GM12865 (cell line): ENCODE results near the gene DNM1.

ENCODE experiments used
- DNase-seq: peaks from one replicate; pipeline ENCODE4 v3.0.0; 2010; ENCODE audit warnings: low read depth
- H3K4me3 ChIP-seq: 2 replicates; pipeline ENCODE4 v1.5.1; 2011; ENCODE audit warnings: mild to moderate bottlenecking, low read depth, low read length, control low read depth
- TF ChIP-seq, protein P1 (sequence below): IDR thresholded peaks from 2 replicates; pipeline ENCODE4 v1.5.1; 2011; ENCODE audit warnings: low read length, control low read depth, low read depth, inconsistent platforms; ENCODE audit not compliant: insufficient read depth; ENCODE audit errors: missing control alignments

Gene DNM1

DNA sequence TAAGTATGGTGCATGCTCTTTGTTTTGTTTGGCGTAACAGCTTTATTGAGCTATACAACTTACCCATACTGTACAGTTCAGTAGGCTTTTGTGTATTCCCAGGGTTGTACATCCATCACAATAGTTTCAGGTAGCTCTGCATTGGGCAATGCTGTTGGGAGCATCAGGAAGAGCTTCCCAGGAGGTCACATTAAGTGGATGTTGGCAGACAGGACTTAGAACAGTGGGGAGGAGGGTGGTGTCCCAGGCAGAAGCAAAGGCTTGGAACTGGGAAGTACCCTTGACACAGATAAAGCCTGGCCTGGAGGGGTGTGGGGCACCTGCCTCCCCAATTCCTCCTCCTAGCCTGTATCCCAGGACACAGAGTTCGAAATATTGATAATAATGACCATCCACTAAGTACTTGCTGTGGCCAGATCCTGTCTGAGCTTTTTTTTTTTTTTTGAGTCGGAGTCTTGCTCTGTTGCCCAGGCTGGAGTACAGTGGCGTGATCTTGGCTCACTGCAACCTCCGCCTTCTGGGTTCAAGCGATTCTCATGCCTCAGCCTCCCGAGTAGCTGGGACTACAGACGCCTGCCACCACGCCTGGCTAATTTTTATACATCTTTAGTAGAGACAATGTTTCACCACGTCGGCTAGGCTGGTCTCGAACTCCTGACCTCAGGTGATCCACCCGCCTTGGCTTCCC, 41.8 kb upstream of the DNM1 start:
- peak overlapping the region; percentile 100 for H3K4me3 ChIP-seq
- DNase-seq: no peak
- TF ChIP-seq, protein P1, sequence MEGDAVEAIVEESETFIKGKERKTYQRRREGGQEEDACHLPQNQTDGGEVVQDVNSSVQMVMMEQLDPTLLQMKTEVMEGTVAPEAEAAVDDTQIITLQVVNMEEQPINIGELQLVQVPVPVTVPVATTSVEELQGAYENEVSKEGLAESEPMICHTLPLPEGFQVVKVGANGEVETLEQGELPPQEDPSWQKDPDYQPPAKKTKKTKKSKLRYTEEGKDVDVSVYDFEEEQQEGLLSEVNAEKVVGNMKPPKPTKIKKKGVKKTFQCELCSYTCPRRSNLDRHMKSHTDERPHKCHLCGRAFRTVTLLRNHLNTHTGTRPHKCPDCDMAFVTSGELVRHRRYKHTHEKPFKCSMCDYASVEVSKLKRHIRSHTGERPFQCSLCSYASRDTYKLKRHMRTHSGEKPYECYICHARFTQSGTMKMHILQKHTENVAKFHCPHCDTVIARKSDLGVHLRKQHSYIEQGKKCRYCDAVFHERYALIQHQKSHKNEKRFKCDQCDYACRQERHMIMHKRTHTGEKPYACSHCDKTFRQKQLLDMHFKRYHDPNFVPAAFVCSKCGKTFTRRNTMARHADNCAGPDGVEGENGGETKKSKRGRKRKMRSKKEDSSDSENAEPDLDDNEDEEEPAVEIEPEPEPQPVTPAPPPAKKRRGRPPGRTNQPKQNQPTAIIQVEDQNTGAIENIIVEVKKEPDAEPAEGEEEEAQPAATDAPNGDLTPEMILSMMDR: no peak

DNA sequence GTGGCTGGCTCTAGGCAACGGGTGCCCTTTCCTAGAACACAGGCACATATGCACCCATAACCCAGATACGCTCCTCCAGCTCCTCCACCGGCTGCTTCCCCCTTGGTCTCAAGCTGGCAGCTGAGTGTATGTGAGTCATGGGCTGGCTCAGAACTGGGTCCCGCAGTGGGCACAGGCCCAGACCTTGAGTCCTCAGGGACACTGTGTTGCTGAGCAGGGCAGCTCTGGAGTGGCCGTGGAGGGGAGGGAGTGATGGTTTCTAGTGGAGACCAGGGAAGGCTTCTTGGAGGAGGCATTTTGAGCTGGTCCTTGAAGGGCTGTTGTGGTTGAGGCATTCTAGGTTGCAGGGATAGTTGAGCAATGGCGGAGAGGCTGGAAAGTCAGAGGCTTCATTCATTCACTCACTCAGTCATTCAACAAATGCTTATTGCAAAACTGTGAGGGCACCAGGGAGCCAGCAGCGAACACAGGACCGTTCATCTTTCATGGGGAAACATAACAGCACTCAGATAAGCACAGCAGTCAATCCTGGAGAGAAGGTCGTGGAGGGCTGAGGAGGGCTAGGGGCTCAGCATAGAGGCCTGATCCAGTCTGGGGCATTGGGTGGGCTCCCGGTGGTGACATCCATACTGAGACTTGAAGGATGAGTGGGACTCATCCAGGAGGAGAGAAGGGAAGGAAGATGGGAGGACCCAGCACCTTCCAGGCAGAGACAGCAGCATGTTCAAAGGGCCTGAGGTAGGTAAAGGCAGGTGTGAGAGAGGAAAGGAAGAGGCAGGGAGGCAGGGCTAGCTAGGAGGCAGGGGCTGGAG, 40.8 kb upstream of the DNM1 start:
- H3K4me3 ChIP-seq: no peak overlapping the region
- DNase-seq: no peak
- TF ChIP-seq, protein P1: no peak

DNA sequence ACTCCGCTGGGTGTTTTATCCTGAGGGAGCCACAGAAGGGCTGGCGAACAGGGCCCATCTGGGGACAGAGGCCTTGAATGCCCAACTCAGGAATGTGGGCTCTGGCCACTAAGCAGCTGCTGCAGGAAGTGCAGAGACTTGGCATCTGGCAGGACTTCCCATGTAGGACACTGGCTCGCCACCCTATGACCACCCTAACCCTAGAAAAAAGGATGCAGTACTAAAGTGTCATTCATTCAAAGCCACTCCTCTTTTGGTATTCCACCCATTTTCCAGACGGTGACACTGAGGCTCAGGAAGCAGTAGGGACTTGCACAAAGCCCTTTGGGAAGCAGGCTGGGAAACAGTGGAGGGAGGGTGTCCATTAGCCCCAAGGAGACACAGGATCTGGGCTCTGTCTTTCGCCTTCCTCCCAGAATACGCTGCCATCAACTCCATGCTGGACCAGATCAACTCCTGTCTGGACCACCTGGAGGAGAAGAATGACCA, 40.1 kb upstream of the DNM1 start:
- H3K4me3 ChIP-seq: no peak overlapping the region
- TF ChIP-seq, protein P1: no peak

GRCh38 chr9:128163523-128164306, 39.5 kb upstream of the DNM1 start:
- no peak overlapping the region for H3K4me3 ChIP-seq
- no peak for DNase-seq
- TF ChIP-seq, protein P1: no peak

More for the DNA sequence above, 40.1 kb upstream of the DNM1 start:
- DNase-seq: no peak

- no peak for DNase-seq
- TF ChIP-seq, protein P1: no peak
- no peak overlapping the region for H3K4me3 ChIP-seq
Observed at GRCh38 chr9:128164307-128164885, 38.8 kb upstream of the DNM1 start.

DNA sequence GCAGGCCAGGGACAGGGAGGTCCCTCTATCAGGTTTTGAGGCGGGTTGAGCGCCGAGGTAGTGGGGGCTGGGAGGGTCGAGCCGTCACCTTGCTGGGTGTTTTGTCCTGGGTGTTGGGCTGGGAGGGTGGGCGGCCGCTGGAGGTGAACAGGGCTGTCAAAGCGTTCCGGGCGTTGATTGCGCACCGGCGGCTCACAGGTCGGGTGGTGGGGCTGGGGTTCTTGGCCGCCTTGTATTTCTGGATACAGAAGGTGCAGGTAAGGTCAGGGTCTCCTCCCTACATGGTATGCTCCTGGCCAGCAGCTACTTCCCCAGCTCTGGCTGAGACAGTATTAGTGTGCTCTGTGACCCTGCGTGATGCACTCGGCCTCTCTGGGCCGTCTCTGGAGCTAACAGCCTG, 37.0 kb upstream of the DNM1 start:
- no peak overlapping the region for H3K4me3 ChIP-seq
- DNase-seq: no peak
- TF ChIP-seq, protein P1: no peak
